Cardiac septum (tissue), 1 donor: ENCODE results near the gene PPA1. TPM values are rescaled to one million over a fixed set of nuclear protein-coding genes. Genes with fewer than 3 reads are reported as not detected.
"Not testable (repeated sequence)": the region's sequence is repeated elsewhere in the genome, so short reads cannot be mapped to it uniquely, and the experiment has no call there.

ENCODE experiments used
- DNase-seq: peaks from one replicate; pipeline ENCODE4 v3.0.0-alpha.2; 2020; ENCODE audit warnings: low spot score
- intact Hi-C: fragments of 100-400 bp; cut with DNase I; formaldehyde crosslinking; loops from one replicate; pipeline ENCODE4 v1.14.0; 2022
- total RNA-seq: library from RNA; stranded (reverse); fragmentation: NEBNext Ultra II Directional; extraction: Animal tissue kit (Norgen Biotek cat#: 25700); gene quantifications from one replicate; pipeline ENCODE4 v1.2.1, GENCODE V29; 2021
- donor health status: DM: no; HTN: no; CAD: no.

The PPA1 gene
- total RNA-seq, 1 donor from 2014 or later: 68.6 TPM

- intact Hi-C loops: no loop called here
- no peak for DNase-seq
Measured at GRCh38 chr10:70256463-70256862, 23.2 kb upstream of the PPA1 start.

GRCh38 chr10:70255329-70256299 is 22.4 kb upstream of the PPA1 start:
- intact Hi-C loops: no loop called here
- no peak for DNase-seq

GRCh38 chr10:70254778-70255328 is 21.6 kb upstream of the PPA1 start:
- intact Hi-C loops: no loop called here
- no peak for DNase-seq

GRCh38 chr10:70253878-70254765 is 20.9 kb upstream of the PPA1 start:
- no peak for DNase-seq
- intact Hi-C loops: no loop called here

- no peak for DNase-seq
- intact Hi-C loops: no loop called here
Measured at GRCh38 chr10:70250961-70251680, 17.9 kb upstream of the PPA1 start.

- intact Hi-C loops: no loop called here
Measured at GRCh38 chr10:70247360-70247759, 14.1 kb upstream of the PPA1 start.

GRCh38 chr10:70241081-70241480 is 7.9 kb upstream of the PPA1 start:
- no peak for DNase-seq
- intact Hi-C loops: no loop called here

More at GRCh38 chr10:70247360-70247759, 14.1 kb upstream of the PPA1 start:
- no peak for DNase-seq

- intact Hi-C loops, DNase-seq: not testable (repeated sequence)
Measured at GRCh38 chr10:70239986-70240385, 6.8 kb upstream of the PPA1 start.

GRCh38 chr10:70239077-70239976 is 6.1 kb upstream of the PPA1 start:
- intact Hi-C loops, DNase-seq: not testable (repeated sequence)

- DNase-seq, intact Hi-C loops: not testable (repeated sequence)
Measured at GRCh38 chr10:70237958-70238536, 4.8 kb upstream of the PPA1 start.

- no peak for DNase-seq
- intact Hi-C loops: loop anchor here (5.0 kb wide), 2 partner anchors 112 to 147 kb away; partner anchors contain the start of gene LRRC20
Measured at GRCh38 chr10:70234668-70235447, 1.6 kb upstream of the PPA1 start.

- DNase-seq: no peak
- intact Hi-C loops: loop anchor here (5.0 kb wide), 2 partner anchors 113 to 148 kb away; partner anchors contain the start of gene LRRC20
Measured at GRCh38 chr10:70233939-70234300, 691 bp upstream of the PPA1 start.

- no peak for DNase-seq
- intact Hi-C loops: loop anchor here (5.0 kb wide), 2 partner anchors 115 to 150 kb away; partner anchors contain the start of gene LRRC20
Measured at GRCh38 chr10:70232859-70233108, 445 bp downstream of the PPA1 start.

- intact Hi-C loops: loop anchor here (5.0 kb wide), 2 partner anchors 115 to 150 kb away; partner anchors contain the start of gene LRRC20
Measured at GRCh38 chr10:70232155-70232858, 922 bp downstream of the PPA1 start.

GRCh38 chr10:70228491-70228890 is 4.7 kb downstream of the PPA1 start:
- intact Hi-C loops: loop anchor here (10.0 kb wide), 1 partner anchor 46 kb away; no protein-coding TSS in a partner anchor
- no peak for DNase-seq

More at GRCh38 chr10:70232155-70232858, 922 bp downstream of the PPA1 start:
- DNase-seq: no peak

- intact Hi-C loops: loop anchor here (10.0 kb wide), 1 partner anchor 47 kb away; no protein-coding TSS in a partner anchor
- no peak for DNase-seq
Measured at GRCh38 chr10:70227548-70228320, 5.5 kb downstream of the PPA1 start.
